ENCODE results near the gene LAMC2. TPM values are rescaled to one million over a fixed set of nuclear protein-coding genes. Genes with fewer than 3 reads are reported as not detected.

LAMC2 gene
- total and polyA plus RNA-seq, 2 of the 8 experiments (the other 6 are each of a cell fraction or from before 2014, with no cell fraction given): 4.6 to 12.9 TPM

Other genes with a start within 250 kb of the LAMC2 start
- gene SHCBP1L, start 233.1 kb upstream of the LAMC2 start, total RNA-seq (2021; fragmentation: NEBNext Ultra II Directional; extraction: Animal tissue kit (Norgen Biotek cat#: 25700)): not detected in 2 replicates
- gene SHCBP1L, start 233.1 kb upstream of the LAMC2 start, polyA plus RNA-seq (2011; rRNA removed): not detected in 2 replicates
- 90.3 and 92.1 TPM in 2 replicates for gene LAMC1, start 162.8 kb upstream of the LAMC2 start, total RNA-seq (2021; fragmentation: NEBNext Ultra II Directional; extraction: Animal tissue kit (Norgen Biotek cat#: 25700))
- gene LAMC1, start 162.8 kb upstream of the LAMC2 start, polyA plus RNA-seq (2011; rRNA removed): 29.8 and 47.6 TPM in 2 replicates
- 20.9 and 23.8 TPM in 2 replicates for gene NMNAT2, start 232.1 kb downstream of the LAMC2 start, total RNA-seq (2021; fragmentation: NEBNext Ultra II Directional; extraction: Animal tissue kit (Norgen Biotek cat#: 25700))
- 6.5 and 15.7 TPM in 2 replicates for gene NMNAT2, start 232.1 kb downstream of the LAMC2 start, polyA plus RNA-seq (2011; rRNA removed)